22Rv1 (cell line): ENCODE results near the gene LTC4S.

ENCODE experiments used
- ZFX ChIP-seq: fragments of 450-650 bp; IDR thresholded peaks from 2 replicates; pipeline ENCODE4 v1.6.1; 2017; ENCODE audit warnings: antibody characterized with exemption, borderline replicate concordance
- TF ChIP-seq, protein P1 (sequence below): fragments of 450-650 bp; IDR thresholded peaks from 2 replicates; pipeline ENCODE4 v1.5.1; 2017; ENCODE audit warnings: mild to moderate bottlenecking

DNA sequence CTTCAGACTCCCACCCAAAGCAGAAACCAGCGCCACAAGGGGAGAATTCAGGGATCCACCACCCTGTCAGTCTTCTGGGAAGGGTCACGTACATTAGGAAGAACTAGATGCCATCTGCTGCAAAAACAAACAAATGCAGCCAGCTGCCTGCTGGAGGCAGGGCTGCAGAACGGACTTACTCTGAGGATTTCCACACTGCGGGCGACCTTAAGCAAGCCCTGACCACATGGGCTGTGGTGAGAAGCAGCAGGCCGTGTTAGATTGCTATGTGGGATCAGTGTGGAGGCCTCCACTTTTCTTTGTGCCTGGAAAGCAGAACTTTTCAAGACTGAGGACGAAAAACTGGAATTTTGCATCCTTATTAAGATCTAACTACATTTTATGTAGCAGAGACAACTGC, 13.4 kb upstream of the LTC4S start:
- TF ChIP-seq, protein P1, sequence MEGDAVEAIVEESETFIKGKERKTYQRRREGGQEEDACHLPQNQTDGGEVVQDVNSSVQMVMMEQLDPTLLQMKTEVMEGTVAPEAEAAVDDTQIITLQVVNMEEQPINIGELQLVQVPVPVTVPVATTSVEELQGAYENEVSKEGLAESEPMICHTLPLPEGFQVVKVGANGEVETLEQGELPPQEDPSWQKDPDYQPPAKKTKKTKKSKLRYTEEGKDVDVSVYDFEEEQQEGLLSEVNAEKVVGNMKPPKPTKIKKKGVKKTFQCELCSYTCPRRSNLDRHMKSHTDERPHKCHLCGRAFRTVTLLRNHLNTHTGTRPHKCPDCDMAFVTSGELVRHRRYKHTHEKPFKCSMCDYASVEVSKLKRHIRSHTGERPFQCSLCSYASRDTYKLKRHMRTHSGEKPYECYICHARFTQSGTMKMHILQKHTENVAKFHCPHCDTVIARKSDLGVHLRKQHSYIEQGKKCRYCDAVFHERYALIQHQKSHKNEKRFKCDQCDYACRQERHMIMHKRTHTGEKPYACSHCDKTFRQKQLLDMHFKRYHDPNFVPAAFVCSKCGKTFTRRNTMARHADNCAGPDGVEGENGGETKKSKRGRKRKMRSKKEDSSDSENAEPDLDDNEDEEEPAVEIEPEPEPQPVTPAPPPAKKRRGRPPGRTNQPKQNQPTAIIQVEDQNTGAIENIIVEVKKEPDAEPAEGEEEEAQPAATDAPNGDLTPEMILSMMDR, result no peak
- TF ChIP-seq ZFX, result no peak
